ENCODE measurements around the gene LRMDA. TPM values are rescaled to one million over a fixed set of nuclear protein-coding genes. Genes with fewer than 3 reads are reported as not detected.

Gene LRMDA
- total RNA-seq, 2 experiments from 2014 or later, result not detected

DNA sequence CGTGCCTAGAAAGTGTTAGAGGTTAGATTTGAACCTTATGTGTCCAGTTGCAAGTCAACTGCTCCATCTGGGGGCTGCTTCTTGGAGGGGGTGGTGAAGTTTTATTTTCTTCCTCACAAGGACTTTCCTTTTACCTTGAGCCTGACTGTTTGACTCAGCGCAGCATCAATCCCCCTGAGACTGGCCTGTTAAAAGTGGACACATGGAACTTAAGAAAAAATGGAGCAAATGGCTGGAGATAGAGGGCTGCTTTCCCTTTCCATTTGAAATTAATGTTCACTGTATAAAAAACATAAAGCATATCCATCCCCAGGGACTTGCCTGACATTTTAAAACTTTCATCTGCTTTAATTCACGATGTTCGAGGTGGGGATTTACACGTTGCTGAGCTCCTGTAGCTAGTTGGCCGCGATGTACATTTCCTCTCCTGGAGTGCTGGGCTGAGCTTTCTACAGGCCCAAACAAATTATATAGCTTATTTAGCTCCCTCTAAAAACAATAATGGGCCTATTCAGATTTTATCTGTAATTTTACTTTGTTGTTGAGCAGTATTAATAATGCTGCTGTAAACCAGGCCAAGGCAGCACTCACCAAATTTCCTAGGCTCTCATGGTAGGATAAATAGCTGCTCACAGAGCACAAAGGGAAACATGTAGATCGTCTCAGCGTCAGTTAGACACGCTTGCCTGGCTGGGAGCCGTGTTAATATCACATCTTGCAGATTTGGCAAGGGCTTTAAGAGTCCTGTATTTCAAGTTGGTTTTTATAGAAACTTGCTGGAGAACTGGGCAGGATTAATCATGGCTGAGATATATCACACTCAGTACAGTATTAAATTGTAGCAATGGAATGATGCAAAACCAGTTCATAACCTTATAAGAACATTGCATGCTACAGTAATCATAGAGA is 251.5 kb downstream of the LRMDA start:
- H3K27me3 Mint-ChIP-seq, result no peaks in the 10 kb centered on the region
- ChIA-PET POLR2A (no interaction called here), CTCF (no interaction called here)
- DNase-seq, result no peak
- H3K36me3 Mint-ChIP-seq (ENCODE audit: low read depth), result no peaks in the 10 kb centered on the region
- H3K4me1 Mint-ChIP-seq, result no peaks in the 10 kb centered on the region
- H3K9me3 Mint-ChIP-seq, result no peaks in the 10 kb centered on the region
- no peak overlapping the region for H3K4me3 Mint-ChIP-seq
- no peak overlapping the region for H3K27ac Mint-ChIP-seq

DNA sequence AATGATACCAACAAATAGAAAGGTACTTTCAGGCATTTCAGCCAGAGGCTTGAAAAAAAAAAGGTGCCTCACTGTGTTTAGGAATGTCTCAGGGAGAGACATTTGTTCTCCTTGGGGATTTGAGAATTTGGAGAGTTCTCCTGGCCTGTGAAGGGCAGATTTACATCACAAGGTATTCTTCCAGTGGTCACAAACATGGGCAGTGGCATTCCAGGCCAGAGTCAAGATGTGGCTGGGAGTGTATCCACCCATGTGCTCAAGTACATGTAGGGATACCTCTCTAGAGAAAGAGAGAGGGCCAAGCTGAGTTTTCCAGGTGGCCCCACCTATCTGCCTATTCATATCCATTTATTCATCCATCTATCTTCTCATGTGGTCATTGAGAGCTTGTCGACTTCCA is 253.8 kb downstream of the LRMDA start:
- no peak overlapping the region for H3K4me3 Mint-ChIP-seq
- no peaks in the 10 kb centered on the region for H3K36me3 Mint-ChIP-seq (ENCODE audit: low read depth)
- H3K4me1 Mint-ChIP-seq, result no peaks in the 10 kb centered on the region
- no peak overlapping the region for H3K27ac Mint-ChIP-seq
- POLR2A ChIA-PET, result no interaction called here
- no peaks in the 10 kb centered on the region for H3K27me3 Mint-ChIP-seq
- DNase-seq, result no peak
- CTCF ChIA-PET, result no interaction called here
- no peaks in the 10 kb centered on the region for H3K9me3 Mint-ChIP-seq

DNA sequence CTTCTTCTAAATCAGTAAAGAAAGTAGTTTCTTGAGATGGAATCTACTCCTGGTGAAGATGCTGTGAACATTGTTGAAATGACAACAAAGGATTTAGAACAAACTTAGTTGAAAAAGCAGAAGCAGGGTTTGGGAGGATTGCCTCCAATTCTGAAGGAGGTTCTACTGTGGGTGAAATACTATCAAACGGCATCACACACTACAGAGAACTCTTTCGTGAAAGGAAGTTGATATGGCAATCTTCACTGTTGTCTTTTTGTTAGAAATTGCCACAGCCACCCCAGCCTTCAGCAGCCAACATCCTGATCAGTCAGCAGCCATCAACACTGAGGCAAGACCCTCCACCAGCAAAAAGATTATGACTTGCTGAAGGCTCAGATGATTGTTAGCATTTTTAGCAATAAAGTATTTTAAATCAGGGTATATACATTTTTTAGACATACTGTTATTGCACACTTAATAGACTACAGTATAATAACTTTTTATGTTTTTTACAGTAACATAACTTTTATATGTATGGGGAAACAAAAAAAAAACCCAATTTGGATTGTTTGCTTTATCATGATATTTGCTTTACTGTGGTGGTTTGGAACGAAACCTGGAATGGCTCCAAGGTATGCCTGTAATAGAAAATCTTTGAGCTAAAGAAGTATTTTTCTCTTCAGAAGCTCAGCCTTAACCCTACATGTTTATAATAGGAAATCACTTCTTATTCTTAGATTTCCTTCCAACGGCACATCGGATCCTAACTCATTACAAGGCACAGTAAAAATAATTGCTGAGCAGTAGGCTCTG is 257.3 kb downstream of the LRMDA start:
- no peak overlapping the region for H3K4me3 Mint-ChIP-seq
- H3K4me1 Mint-ChIP-seq, result no peaks in the 10 kb centered on the region
- CTCF ChIA-PET, result no interaction called here
- no peak overlapping the region for H3K27ac Mint-ChIP-seq
- H3K27me3 Mint-ChIP-seq, result no peaks in the 10 kb centered on the region
- H3K36me3 Mint-ChIP-seq (ENCODE audit: low read depth), result no peaks in the 10 kb centered on the region
- POLR2A ChIA-PET, result no interaction called here
- no peaks in the 10 kb centered on the region for H3K9me3 Mint-ChIP-seq
- no peak for DNase-seq

DNA sequence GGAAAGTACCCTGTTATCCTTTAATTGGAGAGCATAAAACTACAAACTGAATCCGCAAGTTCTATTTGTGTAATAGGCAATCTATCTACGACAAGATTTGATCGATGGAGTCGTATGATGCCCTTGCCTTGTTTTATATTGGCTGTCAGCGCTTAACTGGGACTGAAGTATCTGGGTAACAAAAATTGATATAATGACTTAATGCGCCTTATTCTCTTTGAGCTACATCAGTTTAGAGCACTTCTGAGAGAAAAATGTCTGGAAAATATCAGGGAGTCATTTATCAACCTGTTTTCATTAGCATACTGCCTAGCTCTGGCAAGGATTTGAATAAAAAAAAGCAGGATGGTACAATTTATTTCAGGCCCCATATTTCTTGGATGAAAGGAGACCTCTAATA is 262.1 kb downstream of the LRMDA start:
- Mint-ChIP-seq H3K27ac (no peak overlapping the region), H3K4me1 (no peaks in the 10 kb centered on the region), H3K4me3 (no peak overlapping the region), H3K27me3 (peaks cover 2% of the 10 kb centered on the region), H3K9me3 (no peaks in the 10 kb centered on the region), H3K36me3 (ENCODE audit: low read depth) (no peaks in the 10 kb centered on the region)
- ChIA-PET CTCF (no interaction called here), POLR2A (no interaction called here)
- no peak for DNase-seq

DNA sequence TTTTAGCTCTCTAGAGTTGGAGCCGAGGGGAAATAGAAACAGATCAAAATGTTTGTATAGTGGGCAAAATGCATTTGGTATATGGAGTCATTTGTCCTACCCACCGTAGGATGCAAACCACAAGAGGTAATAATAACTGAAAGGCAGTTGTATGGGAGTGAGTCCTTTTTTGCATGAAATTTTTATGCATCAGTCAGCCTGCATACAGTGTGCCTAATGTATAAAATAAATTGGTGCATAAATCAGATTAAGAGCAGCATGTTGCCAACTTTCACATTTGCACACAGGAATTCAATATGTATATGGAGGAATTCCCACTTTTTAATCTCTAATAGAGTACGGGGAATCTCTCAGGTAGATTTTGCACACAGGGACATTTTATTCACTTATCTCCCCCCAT is 262.8 kb downstream of the LRMDA start:
- H3K4me3 Mint-ChIP-seq, result no peak overlapping the region
- H3K36me3 Mint-ChIP-seq (ENCODE audit: low read depth), result no peaks in the 10 kb centered on the region
- H3K4me1 Mint-ChIP-seq, result no peaks in the 10 kb centered on the region
- ChIA-PET CTCF (no interaction called here), POLR2A (no interaction called here)
- no peak for DNase-seq
- H3K27me3 Mint-ChIP-seq, result peaks cover 2% of the 10 kb centered on the region
- H3K27ac Mint-ChIP-seq, result no peak overlapping the region
- no peaks in the 10 kb centered on the region for H3K9me3 Mint-ChIP-seq

DNA sequence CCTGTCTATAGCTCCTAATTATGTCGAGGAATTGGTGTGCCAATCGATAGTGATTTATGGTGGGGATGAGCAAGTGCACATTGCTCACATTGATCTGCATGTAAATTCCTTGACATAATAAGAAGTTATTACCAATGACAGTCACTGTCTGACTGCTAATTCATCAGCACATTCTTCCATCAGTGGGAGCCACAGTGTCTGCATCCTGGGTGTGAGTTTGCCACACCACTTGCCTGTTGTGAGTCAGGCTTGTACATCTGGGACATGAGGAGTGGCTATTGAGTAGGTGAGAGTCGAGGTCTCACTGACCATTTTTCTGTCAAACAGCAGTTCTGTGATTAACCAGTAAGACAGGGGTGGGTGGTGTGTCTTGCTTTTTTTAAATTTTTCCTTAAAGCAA is 263.4 kb downstream of the LRMDA start:
- Mint-ChIP-seq H3K36me3 (ENCODE audit: low read depth) (no peaks in the 10 kb centered on the region), H3K27ac (no peak overlapping the region), H3K4me1 (no peaks in the 10 kb centered on the region), H3K9me3 (no peaks in the 10 kb centered on the region), H3K4me3 (no peak overlapping the region), H3K27me3 (peaks cover 2% of the 10 kb centered on the region)
- ChIA-PET CTCF (no interaction called here), POLR2A (no interaction called here)
- no peak for DNase-seq

DNA sequence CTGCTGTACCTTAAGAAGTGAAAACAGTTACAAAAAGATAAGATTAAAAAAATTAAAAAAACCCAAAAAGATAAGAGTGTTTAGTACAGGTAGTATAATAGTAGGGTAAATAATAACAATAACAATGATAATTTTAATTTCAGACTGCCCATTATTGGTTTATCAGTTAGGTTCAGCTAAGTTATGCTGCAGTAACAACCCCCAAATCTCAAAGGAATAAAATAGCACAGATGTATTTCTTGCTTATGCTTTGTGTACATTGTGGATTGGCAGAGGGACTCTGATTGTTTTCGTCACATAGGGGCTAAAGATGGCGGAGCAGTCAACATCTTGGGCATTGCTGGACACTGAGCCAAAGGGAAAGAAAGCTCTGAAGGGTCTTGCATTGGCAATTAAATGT is 264.6 kb downstream of the LRMDA start:
- Mint-ChIP-seq H3K27me3 (peaks cover 2% of the 10 kb centered on the region), H3K4me1 (no peaks in the 10 kb centered on the region), H3K4me3 (no peak overlapping the region), H3K36me3 (ENCODE audit: low read depth) (no peaks in the 10 kb centered on the region), H3K27ac (no peak overlapping the region), H3K9me3 (no peaks in the 10 kb centered on the region)
- ChIA-PET CTCF (no interaction called here), POLR2A (no interaction called here)
- no peak for DNase-seq

DNA sequence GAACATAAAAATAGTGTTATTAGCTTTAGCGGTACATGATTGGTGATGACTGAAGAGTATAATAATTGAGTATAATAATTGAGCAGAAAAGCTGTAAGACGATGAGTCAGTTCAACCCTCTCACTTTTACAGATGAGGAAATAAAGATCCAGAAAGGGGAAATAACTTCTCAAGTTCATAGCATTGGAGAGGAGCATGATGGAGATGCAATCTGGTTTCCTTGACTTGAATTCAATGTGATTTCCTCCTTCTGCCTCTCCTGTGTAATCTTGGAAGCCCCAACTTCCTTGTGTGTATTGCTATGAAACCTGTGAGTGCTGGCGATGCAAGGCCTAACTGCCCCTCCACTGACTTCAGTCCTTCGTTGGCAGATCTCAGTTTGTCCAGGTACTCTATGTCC is 265.1 kb downstream of the LRMDA start:
- no peak for DNase-seq
- Mint-ChIP-seq H3K4me1 (no peaks in the 10 kb centered on the region), H3K9me3 (no peaks in the 10 kb centered on the region), H3K27me3 (peaks cover 2% of the 10 kb centered on the region), H3K4me3 (no peak overlapping the region), H3K36me3 (ENCODE audit: low read depth) (no peaks in the 10 kb centered on the region), H3K27ac (no peak overlapping the region)
- ChIA-PET POLR2A (no interaction called here), CTCF (no interaction called here)

DNA sequence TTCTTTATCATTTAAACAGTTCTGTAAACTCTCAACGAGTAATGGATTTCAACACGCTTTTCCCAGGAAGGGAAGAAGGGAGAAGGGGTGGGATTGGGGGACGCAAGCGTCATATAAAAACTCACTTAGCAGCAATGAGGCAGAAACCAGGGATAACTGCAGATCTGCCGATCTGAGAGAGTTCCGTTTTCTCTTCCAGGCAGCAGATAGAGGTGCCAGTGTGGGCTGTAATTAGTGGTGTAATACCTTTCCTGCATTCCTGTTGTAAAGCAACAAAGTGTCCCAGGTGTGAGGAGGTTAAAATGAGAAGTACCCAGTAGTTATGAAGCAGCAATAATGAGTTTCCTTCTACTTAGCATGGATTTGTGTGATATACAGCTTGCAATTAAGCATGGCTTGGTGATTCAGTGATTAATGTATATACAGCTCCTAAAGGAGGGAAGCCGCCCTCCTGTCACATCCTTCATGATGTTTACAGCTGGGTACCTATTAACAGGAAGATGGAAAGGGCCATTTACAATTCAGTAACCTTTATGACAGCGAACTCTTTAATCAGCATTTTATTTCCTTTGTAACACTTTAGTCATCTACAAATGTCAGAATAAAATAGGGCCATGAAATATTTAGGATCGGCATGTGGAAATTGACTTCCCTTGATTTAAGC is 271.9 kb downstream of the LRMDA start:
- DNase-seq, result no peak
- Mint-ChIP-seq H3K4me3 (no peak overlapping the region), H3K27ac (no peak overlapping the region), H3K9me3 (no peaks in the 10 kb centered on the region), H3K36me3 (ENCODE audit: low read depth) (no peaks in the 10 kb centered on the region), H3K27me3 (no peaks in the 10 kb centered on the region), H3K4me1 (no peaks in the 10 kb centered on the region)
- POLR2A ChIA-PET, result no interaction called here
- CTCF ChIA-PET, result no interaction called here

DNA sequence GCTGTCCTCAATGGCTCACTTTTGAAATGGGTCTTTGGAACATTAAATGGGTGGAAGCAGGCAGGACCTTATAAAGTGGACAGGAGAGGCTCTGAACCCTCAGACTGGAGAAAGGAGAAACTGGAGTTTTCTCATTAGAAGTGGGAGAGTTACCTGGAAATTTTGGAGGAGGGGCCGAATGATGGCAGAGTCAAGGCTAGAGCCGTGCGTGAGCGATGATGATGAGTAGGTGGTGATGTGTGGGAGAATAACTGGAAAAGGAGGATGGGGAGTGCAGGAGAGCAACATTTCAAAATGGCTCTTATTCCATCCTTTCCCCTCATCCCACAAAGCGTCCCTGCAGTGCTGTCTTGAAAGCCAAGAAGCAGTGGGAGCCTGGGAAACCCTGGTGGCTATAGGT is 274.0 kb downstream of the LRMDA start:
- H3K36me3 Mint-ChIP-seq (ENCODE audit: low read depth), result no peaks in the 10 kb centered on the region
- ChIA-PET POLR2A (no interaction called here), CTCF (no interaction called here)
- no peaks in the 10 kb centered on the region for H3K27me3 Mint-ChIP-seq
- no peak for DNase-seq
- H3K4me3 Mint-ChIP-seq, result no peak overlapping the region
- no peaks in the 10 kb centered on the region for H3K9me3 Mint-ChIP-seq
- H3K4me1 Mint-ChIP-seq, result no peaks in the 10 kb centered on the region
- H3K27ac Mint-ChIP-seq, result no peak overlapping the region

DNA sequence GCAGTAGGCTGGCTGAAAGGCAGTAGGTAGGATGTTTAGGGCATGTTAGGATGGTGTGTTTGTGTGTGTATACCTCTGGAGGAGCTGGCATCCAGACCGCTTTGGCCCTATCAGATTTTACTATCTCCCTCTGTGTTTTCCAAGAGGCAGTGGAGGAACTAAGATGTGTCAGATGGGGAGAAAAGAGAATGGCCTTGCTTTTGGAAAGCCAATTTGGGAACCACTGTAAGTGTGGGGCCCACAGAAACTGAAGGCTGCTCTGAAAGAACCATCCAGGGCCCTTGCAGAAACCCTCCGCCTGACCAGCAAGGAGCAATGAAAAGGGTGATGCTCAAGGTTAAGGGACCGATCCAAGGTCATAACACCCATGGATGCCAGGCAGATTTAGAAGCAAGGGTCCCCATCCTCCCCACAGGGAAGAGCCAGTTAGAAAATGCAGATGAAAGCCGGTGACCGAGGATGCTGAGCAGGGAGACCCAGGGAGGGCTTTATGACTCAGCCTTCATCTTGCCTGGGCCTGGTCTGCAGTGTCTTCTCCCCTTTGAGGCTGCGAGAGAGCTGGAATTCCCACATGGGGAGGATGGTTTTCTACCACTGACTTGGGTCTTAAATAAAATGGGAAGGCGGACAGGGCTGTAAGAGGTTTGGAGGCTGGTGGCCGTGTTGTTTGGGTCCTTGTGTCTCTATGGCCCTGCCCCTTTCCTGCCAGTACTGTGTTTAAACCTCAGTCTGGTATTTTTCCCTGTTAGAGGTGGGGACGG is 275.8 kb downstream of the LRMDA start:
- CTCF ChIA-PET, result no interaction called here
- Mint-ChIP-seq H3K4me3 (no peak overlapping the region), H3K27me3 (peaks cover 3% of the 10 kb centered on the region), H3K9me3 (no peaks in the 10 kb centered on the region), H3K4me1 (no peaks in the 10 kb centered on the region), H3K36me3 (ENCODE audit: low read depth) (no peaks in the 10 kb centered on the region), H3K27ac (no peak overlapping the region)
- POLR2A ChIA-PET, result no interaction called here
- DNase-seq, result no peak

DNA sequence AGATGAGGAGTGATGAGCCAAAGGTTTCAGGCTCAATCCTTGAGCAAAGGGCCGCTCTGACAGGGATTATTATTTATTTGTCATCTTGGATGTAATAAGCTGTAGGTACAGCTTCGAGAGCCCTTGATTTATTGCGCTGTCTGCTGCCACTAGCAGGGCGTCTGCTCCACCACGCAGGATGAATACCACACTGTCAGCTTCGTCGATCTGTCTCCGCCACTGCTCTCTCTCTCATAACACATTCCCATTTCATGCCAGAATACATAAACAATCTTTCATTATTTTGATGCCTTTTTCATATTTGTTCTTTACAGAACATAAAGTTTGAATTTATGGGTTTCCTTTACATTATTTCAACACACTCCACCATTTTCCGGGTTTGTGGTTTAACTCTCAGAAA is 276.6 kb downstream of the LRMDA start:
- H3K9me3 Mint-ChIP-seq, result no peaks in the 10 kb centered on the region
- POLR2A ChIA-PET, result no interaction called here
- no peaks in the 10 kb centered on the region for H3K4me1 Mint-ChIP-seq
- H3K27ac Mint-ChIP-seq, result no peak overlapping the region
- peaks cover 3% of the 10 kb centered on the region for H3K27me3 Mint-ChIP-seq
- no peak for DNase-seq
- H3K4me3 Mint-ChIP-seq, result no peak overlapping the region
- CTCF ChIA-PET, result no interaction called here
- H3K36me3 Mint-ChIP-seq (ENCODE audit: low read depth), result no peaks in the 10 kb centered on the region

DNA sequence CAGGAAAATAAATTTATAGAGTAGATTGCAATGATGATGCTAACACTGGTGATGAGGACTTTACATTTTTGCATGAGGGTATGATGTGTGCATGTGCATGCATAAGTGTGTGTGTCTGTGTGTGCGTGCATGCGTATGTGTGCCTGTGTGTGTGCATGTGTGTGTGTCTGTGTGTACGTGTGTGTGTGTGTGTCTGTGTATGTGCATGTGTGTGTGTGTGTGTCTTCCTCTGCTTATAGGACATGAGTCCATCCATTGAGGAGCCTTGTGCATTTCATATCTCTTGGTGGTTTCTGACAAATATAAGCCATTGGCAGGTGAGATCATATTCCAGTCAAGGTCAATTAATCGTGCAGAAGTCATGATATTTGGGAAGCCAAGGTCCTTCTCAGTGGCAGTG is 277.8 kb downstream of the LRMDA start:
- CTCF ChIA-PET, result no interaction called here
- DNase-seq, result no peak
- no peak overlapping the region for H3K4me3 Mint-ChIP-seq
- H3K27me3 Mint-ChIP-seq, result peaks cover 3% of the 10 kb centered on the region
- H3K36me3 Mint-ChIP-seq (ENCODE audit: low read depth), result no peaks in the 10 kb centered on the region
- H3K9me3 Mint-ChIP-seq, result no peaks in the 10 kb centered on the region
- H3K4me1 Mint-ChIP-seq, result no peaks in the 10 kb centered on the region
- no peak overlapping the region for H3K27ac Mint-ChIP-seq
- POLR2A ChIA-PET, result no interaction called here
